CD4-positive, alpha-beta T cell treated with Interleukin-4 for 1 hour (primary cell): ENCODE data around the gene OTOA.
"Not testable (repeated sequence)": the region's sequence is repeated elsewhere in the genome, so short reads cannot be mapped to it uniquely, and the experiment has no call there.

ENCODE experiments used
- DNase-seq, 2 donors: peaks; one replicate each; pipeline ENCODE4 v3.0.0-alpha.2; 2020 to 2022

The OTOA gene

DNA sequence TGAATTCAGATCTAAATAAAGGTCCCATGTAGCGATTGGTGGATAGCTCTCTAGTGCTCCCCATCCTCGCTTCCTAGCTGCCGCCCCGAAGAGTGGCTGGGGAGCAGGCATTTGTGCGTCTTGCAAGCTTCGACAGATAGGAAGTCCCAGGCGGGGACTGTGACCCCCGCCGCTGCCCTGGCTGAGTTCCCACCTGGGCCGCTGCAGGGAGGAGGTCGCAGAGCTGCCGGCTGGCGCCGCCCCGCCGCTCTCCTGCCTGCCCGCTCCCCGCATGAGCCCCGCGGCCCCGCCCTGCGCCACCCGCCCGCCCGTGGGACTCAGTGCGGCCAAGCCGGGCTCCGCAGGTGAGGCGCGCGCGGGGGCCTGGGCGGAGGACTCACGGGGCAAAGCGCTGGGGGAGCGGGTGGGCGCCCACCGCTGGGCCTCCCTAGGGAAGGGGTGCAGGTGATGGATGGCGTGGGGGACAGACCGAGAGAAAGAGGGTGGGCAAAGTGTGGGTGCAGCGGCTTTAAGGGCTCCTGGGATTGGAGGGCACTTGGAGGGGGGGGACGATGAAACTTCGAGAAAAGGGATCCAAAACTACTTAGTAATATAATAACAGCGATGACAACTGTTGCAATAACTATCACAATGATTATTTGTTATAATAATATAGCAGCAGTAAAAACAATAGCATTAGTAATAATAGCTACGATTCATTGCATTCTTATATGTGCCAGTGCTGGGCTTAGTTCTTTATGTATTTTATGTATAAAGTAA is at the start of gene OTOA:
TSS of gene OTOA (plus strand) at position 80 of the 759 bp plus-strand sequence. CDS start 14,547 bp downstream, outside the sequence.
- peak in 1 of 2 donors; percentile 25 for DNase-seq

DNA sequence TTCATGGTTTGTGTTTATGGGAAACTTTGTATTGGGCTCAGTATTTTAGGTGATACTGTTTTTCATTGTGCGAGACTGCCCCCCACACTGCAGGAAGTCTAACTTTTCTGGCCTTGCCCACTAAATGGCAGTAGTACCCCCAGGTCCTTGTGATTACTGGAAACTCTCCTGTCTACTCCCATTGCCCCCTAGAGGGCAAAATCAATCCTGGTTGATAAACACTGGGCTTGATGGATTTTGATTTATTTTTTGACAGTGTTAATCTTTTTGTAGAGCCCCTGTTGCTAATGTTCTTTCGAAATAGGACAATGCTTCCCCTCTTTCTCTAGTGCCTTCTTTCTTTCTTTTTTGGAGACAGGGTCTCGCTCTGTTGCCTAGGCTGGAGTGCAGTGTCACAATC is 48.9 kb upstream of the OTOA start:
- DNase-seq, result no peak

DNA sequence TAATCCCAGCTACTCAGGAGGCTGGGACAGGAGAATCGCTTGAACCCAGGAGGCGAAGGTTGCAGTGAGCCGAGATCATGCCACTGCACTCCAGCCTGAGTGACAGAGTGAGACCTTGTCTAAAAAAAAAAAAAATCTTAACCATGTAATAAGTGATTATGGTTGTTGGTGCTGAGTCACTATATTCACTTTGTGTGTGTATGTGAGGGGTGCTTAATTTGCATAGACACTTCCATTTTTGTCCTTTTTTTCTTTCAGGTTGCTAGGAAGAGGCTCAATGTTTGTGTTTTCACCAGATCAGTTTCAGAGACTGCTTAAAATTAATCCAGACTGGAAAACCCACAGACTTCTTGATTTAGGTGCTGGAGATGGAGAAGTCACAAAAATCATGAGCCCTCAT is 46.2 kb upstream of the OTOA start:
- DNase-seq, result no peak

DNA sequence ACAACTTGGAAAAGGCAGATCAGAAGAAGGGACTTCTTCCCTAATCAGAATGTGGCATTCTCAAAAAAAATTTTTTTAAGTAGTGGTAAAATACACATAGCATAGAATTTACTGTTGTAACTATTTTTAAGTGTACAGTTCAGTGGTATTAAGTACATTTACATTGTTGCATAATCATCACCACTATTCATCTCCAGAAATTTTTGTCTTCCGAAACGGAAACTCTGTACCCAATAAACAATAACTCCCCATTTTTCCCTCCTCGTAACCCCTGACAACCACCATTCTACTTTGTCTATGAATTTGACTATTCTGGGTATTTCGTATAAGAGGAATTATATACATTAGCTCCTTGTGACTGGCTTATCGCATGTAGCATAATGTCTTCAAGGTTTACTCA is 45.5 kb upstream of the OTOA start:
- no peak for DNase-seq

DNA sequence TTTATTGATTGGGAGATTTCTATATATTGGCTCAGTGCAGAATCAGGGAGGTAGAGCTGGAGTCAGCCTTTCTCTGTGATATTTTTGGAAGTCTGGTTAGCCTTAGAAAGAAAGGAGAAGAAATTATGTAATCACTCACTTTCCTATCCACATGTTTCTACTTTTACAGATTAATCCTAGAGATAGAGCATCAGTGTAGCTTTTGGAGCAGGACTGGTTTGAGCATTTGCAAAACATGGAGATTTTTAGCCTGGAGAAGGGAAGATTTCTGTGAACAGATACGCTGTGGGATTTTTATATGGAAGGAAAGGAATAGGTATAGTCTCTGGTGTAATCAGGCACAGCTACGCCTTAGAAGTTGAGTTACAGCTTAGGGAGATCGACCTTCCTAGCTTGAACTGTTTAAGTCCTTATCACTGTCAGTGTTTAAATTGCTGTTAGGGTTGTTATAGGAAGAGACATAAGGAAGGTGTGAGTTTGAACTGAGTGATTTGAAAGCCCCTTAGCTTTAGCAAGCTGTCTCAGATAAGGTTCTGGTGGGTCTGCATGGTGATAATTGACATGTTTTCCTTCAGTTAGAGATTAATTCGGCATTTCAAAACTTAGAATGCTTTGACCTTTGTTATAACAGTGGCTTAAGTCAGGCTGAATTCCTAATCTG is 43.9 kb upstream of the OTOA start:
- no peak for DNase-seq

DNA sequence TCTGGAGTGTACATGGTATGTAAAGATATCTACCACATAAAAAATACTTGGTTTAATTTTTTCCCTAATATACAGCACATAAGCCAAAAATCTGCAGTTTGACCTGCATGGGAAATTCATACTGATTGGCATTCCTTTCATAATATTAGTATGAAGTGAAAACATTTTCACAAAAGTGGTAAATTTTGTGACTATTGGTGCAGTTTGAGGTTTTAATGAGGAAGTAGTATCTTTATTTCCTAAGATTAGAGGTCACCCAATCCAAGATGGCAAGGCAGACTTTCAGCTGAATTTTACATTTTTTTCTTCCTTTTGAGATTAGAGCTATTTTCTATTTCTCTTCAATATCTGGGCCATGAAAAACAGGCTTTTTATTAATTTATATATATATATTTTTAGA is 43.2 kb upstream of the OTOA start:
- no peak for DNase-seq

DNA sequence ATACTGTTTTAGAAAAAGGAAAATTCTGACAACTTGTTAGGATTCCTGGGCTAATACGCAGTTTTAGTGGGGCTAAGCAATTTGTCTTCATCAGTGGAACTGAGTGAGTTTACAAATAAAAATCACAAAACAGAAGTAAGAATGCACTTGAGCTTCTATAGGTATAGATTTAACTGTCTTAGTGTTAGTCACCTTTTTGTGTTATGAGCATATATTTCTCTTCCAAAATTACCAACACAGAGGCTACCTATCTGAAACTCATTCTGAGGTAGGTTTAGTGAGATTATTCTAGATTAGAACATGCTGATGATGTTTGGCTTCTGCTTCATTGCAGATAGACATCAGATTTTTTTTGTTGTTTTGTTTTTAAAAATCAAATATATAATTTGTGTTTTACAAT is 41.2 kb upstream of the OTOA start:
- no peak for DNase-seq

DNA sequence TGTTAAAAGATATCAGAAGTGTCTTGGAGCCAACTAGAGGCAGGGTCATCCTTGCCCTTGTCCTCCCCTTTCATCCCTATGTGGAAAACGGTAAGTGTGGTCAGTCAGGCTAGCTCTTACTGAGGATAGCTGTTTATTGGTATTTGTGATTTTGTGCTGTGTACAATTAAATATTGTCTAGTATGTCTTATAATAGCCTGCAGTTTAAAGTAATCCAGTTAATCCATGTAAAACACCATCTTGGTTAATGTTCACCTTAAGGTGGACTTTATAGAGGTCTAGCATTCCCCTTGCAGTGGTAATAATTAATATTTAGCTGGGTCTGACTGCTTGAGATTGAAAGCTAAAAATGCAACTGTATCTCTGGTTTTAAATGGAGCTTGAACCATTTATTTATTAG is 38.7 kb upstream of the OTOA start:
- no peak for DNase-seq

DNA sequence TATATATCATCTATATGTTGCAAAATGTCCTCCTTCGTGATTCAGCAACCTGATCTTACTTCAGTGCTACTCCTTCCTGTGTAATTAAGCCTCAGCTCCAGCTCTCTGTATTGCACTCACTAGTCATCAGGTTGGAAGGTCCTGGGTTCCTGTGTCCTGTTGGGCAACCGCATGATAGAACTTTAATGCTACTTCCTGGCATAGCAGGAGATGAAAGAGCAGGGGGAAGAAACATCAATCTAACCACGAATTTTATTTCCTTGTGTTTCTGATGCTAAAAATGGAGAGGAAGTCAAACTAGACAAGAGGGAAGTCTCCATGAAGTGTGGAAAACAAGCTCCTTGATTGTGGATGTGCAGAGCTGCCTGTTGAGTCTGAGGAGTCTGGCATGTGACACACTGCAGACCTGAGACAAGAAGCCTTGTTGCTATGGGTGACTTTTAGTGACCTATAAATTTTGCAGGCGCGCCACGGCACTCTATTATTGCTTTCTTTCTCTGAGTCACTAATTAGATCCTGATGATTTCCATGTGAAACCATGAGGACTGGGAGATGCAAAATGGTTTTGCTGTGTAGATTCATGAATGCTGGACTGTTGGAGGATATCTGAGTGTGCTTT is 37.0 kb upstream of the OTOA start:
- DNase-seq, result peak; percentile 44 to 54

DNA sequence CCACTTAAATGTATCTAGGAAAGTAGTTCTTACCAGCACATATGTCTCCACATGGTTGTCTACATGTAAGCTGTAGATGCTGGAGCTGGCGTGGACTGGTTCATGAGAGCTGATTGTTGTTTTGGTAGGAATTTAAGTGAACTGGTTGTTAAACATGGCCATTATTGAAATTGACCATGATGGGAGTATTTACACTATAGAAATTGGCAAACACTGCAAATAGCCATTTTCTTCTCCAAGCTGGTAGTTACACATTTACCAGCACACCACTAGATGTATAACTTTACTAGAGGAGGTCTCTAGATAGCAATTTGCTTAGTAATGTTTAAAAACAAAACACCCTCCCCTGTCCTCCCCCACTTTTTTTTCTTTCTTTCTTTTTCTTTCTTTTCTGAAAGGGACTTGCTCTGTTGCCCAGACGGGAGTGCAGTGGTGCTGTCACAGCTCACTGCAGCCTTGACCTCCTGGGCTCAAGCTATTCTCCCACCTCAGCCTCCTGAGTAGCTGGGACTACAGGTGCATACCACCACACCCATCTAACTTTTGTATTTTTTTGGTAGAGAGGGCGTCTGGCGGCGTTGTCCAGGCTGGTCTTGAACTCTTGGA is 35.5 kb upstream of the OTOA start:
- no peak for DNase-seq

DNA sequence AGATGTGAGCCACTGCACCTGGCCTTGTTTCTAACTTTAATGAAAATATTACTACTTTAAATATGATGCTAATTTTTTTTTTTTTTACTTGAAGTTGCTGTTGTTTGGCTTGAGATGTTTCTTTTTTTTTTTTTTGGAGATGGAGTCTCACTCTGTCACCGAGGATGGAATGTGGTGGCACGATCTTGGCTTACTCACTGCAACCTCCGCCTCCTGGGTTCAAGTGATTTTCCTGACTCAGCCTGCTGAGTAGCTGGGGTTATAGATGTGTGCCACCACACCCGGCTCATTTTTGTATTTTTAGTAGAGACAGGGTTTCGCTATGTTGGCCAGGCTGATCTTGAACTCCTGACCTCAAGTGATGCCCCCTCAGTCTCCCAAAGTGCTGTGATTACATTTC is 35.0 kb upstream of the OTOA start:
- DNase-seq, result no peak

DNA sequence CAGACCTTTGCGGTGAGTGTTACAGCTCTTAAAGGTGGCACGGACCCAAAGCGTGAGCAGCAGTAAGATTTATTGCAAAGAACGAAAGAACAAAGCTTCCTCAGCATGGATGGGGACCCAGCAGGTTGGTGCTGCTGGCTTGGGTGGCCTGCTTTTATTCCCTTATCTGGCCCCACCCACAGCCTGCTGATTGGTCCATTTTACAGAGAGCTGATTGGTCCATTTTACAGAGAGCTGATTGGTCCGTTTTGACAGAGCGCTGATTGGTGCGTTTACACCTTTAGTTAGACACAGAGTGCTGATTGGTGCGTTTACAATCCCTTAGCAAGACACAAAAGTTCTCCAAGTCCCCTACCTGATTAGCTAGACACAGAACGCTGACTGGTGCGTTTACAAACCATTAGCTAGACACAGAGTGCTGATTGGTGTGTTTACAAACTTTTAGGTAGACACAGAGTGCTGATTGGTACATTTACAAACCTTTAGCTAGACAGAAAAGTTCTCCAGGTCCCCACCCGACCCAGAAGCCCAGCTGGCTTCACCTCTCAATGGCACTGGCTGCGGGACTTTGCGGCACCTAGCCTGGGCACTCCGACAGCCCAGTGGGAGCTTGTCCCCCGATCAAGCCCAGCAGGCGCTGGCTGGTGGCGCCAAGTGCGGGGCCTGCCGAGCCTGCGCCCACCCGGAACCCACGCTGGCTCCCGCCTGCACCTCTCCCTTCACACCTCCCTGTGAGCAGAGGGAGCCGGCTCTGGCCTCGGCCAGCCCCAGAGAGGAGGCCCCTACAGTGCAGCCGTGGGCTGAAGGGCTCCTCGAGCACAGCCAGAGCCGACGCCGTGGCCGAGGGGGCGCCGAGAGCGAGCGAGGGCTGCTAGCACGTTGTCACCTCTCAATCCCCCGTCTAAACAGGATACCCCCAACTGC is 33.9 kb upstream of the OTOA start:
- not testable (repeated sequence) for DNase-seq

DNA sequence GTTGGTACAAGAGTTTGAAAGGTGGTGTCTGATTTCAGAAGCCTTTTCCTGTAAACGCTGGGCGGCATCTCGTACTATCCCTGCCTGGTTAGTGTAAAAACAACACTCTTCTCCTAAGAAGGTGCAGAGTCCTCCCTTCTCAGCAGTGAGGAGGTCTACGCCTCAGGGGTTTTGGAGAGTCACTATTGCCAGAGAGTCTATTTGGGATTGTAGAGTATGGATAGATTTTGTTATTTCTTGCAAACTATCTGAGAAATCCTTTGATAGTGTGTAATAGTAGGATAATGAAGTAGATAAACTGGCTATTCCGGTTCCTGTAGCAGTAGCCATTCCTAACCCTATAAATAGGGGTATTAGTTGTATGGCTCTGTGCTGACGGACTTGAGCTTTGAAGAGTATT is 32.9 kb upstream of the OTOA start:
- not testable (repeated sequence) for DNase-seq

DNA sequence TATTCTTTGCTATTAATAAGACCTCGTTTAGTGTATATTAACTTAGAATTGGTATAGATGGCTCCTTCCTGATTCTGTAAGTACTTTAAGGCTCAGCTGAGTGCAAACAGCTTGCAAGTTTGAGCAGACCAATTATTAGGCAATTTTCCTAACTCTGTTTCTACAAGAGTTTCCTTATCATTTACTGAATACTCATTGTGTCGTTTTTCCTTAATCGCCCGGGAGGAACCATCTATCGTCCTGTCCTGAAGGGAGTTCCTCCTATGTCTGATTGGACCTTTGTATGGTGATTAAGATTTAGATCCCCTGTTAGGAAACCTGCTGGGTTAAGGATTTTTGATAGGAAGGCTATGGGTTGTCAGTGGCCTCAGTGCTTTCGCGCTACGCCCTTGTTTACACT is 32.4 kb upstream of the OTOA start:
- DNase-seq, result not testable (repeated sequence)

DNA sequence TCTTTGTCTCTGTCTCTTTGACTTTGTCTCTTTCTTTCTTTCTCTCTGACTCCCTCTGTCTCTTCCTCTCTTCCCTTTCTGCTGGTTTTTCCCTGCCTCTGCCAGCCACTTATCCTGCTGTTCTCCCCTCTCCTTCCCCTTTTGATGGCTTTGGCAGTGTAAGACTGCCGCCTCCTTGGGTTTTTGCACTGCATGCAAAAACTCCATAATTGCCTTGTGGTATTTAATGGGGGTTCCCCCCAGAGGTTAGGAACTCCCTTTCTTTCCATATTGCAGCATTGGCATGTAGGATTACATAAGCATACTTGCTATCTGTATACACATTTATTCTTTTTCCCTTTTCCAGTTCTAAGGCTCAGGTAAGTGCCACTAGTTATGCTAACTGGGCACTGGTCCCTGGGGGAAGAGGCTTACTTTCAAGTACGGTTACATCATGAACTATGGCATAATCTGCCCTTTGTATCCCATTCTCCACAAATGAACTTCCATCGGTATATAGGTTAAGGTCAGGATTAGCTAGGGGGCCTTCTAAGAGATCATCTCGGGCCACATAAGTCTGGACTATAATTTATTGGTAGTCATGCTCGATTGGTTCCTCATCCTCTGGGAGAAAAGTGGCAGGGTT is 31.7 kb upstream of the OTOA start:
- peak in 1 of 2 donors; percentile 50 for DNase-seq

DNA sequence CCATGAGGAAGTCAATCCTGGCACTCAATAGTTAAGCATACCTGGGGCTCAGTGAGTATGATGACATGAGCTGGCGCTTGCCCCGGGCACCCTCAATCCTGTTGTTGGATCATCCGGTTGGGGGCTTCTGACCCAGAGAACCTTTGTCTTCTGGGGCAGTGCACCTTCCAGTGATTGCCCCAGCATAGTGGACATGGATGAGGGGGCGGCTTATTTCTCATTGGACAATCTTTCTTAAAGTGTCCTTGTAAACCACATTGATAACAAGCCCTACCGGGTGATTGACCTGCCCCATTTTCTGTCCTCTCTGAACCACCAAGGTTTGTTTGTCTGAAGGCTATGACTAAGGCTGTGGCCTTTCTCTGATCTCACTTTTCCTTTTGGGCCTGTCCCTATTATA is 29.6 kb upstream of the OTOA start:
- DNase-seq, result no peak

DNA sequence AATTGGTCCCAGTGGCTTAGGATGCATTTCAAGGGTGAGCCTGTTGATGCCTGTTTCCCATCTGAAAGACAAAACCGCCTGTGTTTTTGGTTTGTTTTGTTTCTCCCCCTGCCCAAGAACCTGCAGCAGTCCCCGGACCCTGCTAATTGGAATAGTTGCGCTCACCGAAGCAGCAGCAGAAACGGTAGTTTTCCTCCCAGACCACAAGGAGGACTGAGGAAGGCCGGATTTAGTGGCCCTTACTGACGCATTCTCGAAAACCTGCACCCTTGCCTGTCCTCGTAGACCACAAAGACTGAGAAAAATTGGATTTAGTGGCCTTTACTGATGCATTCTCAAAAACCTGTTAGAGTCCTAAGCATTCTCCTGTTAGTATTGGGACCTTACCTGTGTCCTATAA is 28.1 kb upstream of the OTOA start:
- not testable (repeated sequence) for DNase-seq

DNA sequence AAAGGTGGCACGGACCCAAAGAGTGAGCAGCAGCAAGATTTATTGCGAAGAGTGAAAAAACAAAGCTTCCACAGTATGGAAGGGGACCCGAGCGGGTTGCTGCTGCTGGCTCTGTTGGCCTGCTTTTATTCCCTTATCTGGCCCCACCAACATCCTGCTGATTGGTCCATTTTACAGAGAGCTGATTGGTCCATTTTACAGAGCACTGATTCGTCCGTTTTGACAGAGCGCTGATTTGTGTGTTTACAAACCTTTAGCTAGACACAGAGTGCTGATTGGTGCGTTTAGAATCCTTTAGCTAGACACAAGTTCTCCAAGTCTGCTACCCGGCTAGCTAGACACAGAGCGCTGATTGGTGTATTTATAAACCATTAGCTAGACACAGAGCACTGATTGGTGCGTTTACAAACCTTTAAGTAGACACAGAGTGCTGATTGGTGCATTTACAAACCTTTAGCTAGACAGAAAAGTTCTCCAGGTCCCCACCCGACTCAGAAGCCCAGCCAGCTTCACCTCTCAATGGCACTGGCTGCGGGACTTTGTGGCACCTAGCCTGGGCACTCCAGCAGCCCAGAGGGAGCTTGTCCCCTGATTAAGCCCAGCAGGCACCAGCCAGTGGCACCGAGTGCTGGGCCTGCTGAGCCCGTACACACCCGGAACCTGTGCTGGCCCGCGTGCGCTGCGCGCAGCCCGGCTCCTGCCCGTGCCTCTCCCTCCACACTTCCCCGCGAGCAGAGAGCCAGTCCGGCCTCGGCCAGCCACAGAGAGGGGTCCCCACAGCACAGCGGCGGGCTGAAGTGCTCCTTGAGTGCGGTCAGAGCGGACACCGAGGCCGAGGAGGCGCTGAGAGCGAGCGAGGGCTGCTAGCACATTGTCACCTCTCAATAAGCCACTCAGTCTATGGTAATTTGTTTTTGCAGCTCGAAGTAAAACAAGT is 26.5 kb upstream of the OTOA start:
- DNase-seq, result no peak

DNA sequence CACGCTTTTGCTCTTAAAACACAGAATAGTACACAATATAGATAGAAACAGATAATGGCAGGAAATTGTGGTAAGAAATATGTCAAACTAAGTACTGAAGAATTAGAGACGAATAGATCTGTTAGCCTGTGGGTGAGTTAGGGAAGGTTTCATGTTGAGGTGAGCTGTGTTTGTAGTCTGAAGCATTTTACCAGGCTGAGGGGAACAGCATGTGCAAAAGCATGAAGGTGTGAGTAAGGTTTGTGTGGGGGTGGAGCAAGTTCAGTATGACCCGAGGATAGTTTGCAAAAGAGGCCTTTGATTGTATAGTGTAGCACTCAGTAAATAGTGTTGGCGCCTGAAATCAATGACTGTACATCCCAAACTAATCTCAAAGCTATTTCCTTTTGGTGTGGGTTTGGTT is 25.2 kb upstream of the OTOA start:
- DNase-seq, result peak in 1 of 2 donors; percentile 55

DNA sequence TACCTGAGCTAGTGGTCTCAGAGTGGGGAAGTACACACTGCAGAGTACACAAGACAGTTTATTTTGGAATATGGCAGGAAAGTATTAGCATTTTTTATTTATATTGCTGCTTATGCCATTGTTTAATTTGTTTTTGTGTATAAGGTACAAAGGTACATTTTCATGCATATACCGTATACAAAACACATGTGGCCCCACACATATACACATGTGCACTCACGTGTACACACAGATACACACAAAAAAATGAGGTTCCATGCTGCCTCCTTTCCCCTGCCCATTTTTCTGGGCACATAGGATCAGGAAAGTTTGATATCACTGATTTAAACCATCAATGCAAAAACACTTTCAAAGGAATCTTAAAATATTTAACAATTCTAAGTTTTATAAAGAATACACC is 24.3 kb upstream of the OTOA start:
- DNase-seq, result no peak

DNA sequence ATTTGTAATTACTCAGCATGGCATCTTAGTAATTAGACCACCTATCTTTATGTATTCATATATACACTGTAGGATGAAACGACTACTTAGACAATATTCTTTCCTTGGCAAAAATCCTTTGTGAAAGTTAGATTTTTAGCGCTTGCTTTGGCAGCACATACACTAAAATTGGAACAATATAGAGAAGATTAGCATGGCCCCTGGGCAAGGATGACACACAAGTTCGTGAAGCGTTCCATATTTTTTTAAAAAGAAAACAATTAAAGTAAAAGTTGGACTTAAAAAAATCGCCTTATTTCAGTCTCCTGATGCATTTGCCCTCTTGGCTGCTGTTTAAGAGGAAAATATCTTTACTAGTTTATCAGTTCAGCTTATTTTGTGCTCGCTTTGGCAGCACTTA is 21.9 kb upstream of the OTOA start:
- DNase-seq, result no peak
